LNCaP clone FGC (cell line): ENCODE data around the gene ARFIP2.

Experiments
- DNase-seq: peaks from one replicate; pipeline ENCODE4 v3.0.0-alpha.2; 2011; ENCODE audit warnings: low read depth
- H3K4me3 ChIP-seq: 2 replicates; pipeline ENCODE4 v1.5.1; 2011; ENCODE audit warnings: mild to moderate bottlenecking, low read depth, low read length, control low read depth
- TF ChIP-seq, protein P1 (sequence below): IDR thresholded peaks from 2 replicates; pipeline ENCODE4 v1.5.1; 2012; ENCODE audit warnings: mild to moderate bottlenecking; ENCODE audit not compliant: control insufficient read depth, insufficient read depth; ENCODE audit errors: extremely low read depth

ARFIP2 gene

DNA sequence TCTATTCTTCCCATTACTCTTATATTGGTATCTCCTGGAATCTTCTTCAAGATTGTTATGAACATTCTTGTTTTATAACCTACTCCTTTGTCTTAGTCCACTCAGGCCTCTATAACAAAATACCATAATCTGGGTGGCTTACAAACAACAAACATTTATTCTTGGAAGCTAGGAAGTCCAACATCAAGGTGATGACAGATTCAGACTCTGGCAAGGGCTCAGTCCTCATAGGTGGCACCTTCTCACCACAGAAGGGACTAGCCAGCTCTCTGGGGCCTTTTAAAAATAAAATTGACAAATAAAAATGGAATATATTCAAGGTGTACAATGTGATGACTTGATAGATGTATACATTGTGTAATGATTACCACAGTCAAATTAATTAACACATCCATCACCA lies 35.7 kb upstream of the ARFIP2 start:
- no peak for DNase-seq
- no peak overlapping the region for H3K4me3 ChIP-seq
- TF ChIP-seq, protein P1, sequence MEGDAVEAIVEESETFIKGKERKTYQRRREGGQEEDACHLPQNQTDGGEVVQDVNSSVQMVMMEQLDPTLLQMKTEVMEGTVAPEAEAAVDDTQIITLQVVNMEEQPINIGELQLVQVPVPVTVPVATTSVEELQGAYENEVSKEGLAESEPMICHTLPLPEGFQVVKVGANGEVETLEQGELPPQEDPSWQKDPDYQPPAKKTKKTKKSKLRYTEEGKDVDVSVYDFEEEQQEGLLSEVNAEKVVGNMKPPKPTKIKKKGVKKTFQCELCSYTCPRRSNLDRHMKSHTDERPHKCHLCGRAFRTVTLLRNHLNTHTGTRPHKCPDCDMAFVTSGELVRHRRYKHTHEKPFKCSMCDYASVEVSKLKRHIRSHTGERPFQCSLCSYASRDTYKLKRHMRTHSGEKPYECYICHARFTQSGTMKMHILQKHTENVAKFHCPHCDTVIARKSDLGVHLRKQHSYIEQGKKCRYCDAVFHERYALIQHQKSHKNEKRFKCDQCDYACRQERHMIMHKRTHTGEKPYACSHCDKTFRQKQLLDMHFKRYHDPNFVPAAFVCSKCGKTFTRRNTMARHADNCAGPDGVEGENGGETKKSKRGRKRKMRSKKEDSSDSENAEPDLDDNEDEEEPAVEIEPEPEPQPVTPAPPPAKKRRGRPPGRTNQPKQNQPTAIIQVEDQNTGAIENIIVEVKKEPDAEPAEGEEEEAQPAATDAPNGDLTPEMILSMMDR, result no peak

DNA sequence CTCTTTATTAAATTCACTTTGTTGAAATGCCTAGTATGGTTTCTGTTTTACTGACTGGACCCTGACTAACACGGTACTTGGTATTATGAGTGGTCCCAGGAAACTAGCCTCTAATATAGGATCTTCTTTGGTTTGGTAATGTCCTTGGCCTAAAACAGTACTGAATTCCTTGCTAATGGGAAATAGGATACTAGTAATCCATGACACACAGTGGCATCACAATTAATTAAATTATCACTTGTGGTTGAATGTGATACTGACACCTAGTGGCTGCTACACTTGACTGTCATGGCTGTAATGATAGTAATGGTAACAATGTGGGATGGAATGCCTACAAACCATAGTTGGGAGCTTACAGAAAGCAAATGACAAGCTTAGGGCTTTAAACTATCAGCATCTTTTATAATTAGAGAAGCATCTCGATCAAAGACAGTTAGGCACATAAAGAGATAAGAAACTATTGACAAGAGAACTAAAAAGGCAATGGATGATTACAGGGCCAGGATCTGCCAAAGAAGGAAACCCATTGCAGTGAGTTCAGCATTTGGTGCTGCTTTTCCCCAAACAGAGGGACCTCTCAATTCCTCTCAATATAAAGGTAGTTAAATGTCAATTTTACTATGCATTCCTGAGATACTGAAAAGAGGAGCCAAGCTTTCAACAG lies 24.6 kb upstream of the ARFIP2 start:
- H3K4me3 ChIP-seq, result no peak overlapping the region
- TF ChIP-seq, protein P1, result peak; percentile 92
- peak; percentile 28 for DNase-seq

DNA sequence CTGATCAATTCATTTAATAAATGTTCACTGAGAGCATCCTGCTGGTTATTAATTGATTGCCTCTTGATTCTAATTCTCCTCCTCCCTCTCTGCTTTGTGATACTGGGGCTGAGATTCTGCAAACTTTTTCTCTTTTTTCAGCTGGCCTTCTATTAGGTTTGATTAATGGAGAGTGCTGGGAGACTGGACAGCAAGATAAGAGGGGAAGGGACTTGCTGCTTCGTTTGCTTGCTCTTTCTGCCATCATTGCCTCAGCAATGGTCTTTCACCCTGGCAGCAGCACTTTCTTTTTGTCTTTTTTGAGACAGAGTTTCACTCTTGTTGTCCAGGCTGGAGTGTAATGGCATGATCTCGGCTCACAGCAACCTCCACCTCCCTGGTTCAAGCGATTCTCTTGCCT lies 23.0 kb upstream of the ARFIP2 start:
- TF ChIP-seq, protein P1, result no peak

DNA sequence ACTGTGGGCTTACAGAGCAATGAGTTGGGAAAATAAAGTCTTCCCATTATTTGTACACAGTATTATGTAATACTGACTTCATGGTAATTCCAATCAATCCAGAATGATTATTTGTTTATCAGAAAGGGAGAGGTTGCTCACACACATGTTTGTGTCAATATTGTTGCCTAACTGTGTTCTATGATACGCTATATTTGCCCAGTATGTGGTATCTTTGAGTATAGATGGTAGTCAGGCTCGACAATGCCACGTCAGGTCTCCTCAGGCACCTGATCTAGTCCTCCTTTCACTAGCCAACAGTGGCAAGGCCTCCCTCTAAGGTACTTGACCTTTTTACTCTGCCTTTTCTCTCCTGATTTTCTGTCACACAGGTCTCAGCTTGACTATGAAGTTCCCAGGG lies 21.3 kb upstream of the ARFIP2 start:
- DNase-seq, result no peak
- TF ChIP-seq, protein P1, result no peak

More for the DNA sequence above, 23.0 kb upstream of the ARFIP2 start:
- H3K4me3 ChIP-seq, result no peak overlapping the region
- no peak for DNase-seq

DNA sequence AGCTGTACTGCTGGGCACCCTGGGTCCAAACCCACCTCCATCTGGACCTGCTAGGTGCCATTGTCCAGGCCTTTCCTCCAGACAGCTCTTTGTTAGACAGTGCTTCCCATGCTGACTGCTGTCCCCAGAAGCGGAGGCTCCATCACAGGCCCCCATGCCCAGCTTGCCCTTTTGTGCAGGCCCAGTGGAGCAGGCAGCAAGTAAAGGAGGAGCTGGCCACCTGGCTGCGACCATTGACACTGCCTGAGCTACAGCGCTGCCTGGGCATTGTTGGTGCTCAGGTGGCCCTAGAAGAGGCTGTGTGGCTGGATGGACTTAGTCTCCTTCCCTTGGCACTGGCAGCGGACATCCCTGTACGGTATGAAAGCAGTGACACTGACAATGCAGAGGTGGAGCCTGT lies 17.4 kb upstream of the ARFIP2 start:
- DNase-seq, result no peak
- H3K4me3 ChIP-seq, result no peak overlapping the region
- TF ChIP-seq, protein P1, result no peak

More for the DNA sequence above, 21.3 kb upstream of the ARFIP2 start:
- H3K4me3 ChIP-seq, result no peak overlapping the region

DNA sequence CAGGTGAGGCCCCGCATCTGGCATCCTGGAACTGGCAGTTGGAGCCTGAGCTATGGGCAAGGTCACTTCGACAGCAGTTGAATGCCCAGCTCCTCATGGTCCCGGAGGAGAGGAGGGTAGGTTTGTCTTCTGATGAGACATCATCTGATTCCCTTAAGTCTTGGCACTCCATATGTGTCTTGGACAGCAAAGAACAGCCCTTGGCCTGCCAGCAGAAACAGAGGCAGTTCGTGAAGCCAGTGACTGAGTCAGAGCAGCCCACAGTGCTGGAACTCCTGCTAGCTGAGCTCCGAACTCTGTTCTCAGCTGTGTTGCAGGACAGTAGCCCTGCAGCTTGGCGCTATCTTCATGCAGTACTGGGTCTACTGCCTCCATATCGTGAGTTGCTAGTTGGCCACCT lies 17.0 kb upstream of the ARFIP2 start:
- no peak for DNase-seq
- TF ChIP-seq, protein P1, result no peak

DNA sequence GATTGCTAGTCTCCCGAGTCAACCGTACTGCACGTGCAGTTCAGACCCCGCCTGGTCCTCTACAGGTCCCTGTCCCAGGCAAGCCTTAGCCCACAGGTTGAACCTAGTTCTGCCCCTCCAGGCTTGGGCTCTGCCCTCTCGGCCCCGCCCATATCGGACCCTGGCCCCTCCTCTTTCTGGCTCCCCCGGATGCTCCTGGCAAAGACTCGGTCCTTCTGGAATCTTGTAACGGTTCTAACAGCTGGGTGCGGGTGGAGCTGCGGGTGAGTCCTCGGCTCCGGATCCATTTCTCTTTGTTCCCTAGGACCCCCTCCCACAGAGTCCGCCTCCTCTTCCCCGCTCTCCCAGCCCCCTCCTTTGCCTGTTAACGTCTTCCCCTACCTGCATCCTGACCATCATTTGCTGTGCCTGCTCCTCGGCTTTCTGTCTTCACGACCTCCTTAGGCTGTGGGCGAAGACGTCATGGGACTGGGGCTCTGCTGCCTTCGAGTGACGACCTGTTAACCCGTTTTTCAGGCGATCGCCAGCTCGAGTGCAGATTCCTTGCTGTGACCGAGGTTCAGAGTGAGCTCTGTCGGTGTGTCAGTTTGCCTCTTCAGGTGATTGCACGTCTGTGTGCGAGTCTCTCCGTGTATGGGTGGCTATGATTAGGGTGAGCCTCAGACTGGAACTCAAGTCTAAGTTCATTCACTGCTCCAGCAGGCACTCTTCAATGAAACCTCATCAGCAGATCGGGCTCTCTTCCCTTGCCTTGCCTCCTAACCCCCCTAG lies 16.1 kb upstream of the ARFIP2 start, which contains the start of gene DNHD1:
TSS of gene DNHD1 (plus strand) at position 212 of the 771 bp plus-strand sequence. CDS start 936 bp downstream, outside the sequence.
- TF ChIP-seq, protein P1, result no peak
- DNase-seq, result no peak
- H3K4me3 ChIP-seq, result no peak within 1 kb of the TSS

More for the DNA sequence above, 17.0 kb upstream of the ARFIP2 start:
- H3K4me3 ChIP-seq, result no peak overlapping the region
